Medulla oblongata (tissue), 1 donor: Measurements from ENCODE around the gene ARNT2.
"Not testable (repeated sequence)": the region's sequence is repeated elsewhere in the genome, so short reads cannot be mapped to it uniquely, and the experiment has no call there.

Source experiments
- DNase-seq: peaks from one replicate; pipeline ENCODE4 v3.0.0-alpha.2; 2015; ENCODE audit errors: extremely low spot score

Gene ARNT2

DNA sequence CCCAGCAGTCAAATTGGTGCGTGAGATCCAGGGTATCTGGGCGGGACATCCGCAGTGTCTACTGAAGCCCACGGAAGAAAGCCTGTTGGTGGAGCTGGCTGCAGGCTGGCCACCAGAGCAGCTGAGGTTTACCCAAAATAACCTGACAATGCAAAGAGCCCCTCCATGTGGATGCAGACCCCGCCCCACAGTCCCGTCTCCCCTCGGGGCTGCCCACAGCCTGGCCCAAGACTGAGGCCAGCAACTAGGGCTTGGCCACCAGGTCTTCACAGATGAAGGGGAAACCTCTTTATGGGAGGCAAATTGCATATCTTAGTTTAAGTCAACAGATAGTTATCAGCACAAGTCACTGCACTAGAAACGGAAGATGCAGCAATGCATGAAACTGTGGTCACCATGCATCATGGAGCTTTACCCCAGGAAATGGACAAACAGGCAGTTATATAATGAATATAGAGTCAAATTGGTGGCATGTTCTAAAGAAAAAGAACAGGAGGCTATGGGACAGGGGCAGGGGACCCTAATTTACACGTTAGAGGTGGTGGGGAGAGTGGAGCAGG lies 86.3 kb downstream of the ARNT2 start:
- DNase-seq = no peak

DNA sequence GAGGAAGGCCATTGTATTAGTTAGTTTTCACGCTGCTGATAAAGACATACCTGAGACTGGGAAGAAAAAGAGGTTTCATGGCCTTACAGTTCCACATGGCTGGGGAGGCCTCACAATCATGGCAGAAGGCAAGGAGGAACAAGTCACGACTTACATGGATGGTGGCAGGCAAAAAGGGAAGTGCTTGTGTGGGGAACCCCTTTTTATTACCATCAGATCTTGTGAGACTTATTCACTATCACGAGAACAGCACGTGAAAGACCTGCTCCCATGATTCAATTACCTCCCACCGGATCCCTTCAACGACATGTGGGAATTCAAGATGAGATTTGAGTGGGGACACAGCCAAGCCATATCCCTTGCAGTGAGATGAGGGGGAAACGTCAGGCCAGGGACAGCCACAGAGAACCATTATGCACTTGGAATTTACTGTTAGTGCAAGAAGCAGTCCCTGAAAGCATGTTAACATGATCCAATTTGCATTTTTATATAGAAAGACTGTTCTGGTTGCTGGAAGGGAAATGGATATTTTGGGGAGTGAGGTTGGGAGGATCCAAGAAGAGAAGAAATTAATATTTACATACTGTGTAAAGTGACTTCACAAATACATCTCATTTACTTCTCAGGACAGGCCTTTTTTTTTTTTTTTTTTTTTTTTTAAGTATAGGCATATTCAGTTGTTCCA lies 87.1 kb downstream of the ARNT2 start:
- no peak for DNase-seq

- DNase-seq = no peak
These were observed 88.2 kb downstream of the ARNT2 start for GRCh38 chr15:80492409-80492808.

GRCh38 chr15:80492874-80493273 lies 88.7 kb downstream of the ARNT2 start:
- no peak for DNase-seq

DNA sequence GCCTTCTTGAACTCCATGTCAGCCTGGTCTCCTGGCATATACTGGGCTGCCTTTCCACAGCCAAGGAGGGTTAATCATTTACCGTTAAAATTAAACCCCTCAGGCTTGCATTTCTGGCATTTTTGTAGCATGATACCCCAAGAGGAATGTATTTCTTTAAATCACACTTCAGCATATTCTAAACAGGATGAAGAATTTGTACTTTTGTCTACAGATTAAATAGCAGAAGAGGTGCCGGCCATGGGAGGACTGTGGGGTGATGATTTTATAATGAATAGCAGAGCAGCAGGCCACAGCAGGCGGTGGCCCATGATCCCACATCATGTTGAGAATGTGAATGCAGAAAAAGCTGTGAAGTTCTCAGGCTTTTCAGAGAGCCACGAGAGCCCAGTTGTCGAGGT lies 90.2 kb downstream of the ARNT2 start:
- no peak for DNase-seq

- no peak for DNase-seq
These were observed 90.6 kb downstream of the ARNT2 start for GRCh38 chr15:80494756-80495155.

DNA sequence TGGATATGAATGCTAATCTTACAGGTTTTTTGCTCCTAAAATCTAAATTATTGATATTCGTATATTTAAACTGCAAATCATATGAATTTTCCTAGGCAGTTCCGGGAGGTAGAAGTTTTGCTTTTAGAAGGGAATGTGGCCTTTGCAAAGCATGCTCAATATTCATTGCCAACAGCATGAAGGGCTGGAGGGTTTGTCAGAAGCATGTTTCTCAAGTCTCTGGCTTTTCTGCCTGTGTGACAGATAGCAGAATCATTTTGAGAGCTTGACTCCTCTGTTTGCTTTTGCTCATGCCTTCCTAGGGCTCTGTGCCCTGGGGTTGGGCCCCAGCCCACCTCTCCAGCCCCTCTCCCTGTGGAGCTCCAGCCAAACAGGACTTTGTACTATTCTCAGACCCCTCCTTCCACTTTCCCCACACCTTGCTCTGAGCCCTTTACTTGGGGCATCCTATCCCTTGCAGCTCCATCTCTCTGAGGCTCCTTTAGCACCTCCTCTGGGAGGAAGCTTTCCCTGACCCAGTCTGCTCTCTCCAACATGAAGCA lies 91.3 kb downstream of the ARNT2 start:
- DNase-seq = no peak

DNA sequence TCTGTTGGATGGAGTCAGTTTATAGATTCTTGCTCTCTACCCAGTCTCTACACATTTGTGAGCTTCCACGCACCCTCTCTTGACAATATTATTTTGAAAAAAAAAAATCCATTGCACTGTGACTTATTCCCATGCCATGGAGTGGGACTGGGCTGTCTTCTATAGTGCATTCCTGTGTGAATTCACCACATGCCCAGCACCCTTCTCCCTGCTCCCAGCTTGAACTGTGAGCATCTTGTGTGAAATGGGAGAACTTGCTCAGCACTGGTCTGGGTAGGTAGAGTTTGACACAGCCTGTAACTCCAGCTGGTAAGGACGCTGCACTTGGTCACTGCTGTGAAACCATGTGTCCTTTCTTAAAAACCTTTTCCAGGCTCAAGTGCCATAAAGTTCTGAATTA lies 91.9 kb downstream of the ARNT2 start:
- DNase-seq = no peak

DNA sequence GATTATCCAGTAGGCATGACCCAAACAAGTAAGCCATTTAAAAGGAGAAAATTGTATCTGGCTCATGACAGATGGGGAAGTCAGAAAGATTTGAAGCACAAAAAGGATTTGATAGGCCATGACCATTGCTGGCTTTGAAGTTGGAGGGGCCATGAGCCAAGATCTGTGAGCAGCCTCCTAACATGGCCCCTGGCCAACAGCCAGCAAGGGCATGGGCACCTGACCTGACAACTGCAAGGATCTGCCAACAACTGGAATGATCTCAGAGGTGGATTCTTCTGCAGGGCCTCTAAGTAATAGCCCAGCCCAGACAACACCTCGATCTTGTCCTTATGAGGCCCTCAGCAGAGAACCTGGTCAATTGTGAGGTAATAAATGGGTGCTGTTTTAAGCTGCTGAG lies 93.0 kb downstream of the ARNT2 start:
- DNase-seq = no peak

DNA sequence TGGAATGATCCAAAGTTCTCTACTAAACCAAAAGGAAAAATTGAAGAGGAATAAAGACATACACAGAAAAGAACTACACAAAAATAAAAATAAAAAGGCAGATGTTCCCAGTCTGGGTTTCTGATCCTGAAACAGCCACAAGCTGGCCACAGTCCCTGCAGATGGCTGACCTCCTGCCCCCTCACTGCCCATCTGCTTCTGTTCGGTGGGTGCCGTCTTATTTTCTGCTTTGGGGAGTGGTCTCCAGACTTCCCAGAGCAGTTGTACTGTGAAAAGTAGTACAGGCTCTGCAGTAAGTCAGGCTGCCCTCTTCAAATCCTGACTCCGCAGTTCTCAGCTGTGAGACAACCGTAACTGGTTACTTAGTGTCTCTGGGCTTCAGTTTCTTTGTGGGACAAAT lies 94.5 kb downstream of the ARNT2 start:
- no peak for DNase-seq

DNA sequence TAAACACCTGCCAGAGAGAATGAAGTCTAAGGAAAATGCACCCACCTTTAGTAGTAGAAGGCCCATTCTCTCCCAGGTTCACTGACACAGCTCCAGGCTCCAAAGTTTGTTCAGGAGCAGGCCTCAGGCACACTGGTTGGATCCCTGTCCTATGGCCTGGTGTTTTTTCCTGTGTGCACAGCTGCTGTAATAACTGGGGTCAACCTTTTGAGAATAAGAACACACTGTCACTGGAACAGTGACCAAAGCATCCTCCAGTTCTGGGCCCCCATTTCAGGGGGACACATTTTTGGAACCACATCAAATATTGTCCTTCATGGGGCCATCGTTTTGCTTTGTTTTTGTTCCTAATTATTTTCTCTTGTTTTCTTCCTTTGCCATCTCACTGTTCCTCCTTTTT lies 95.8 kb downstream of the ARNT2 start:
- DNase-seq = no peak

DNA sequence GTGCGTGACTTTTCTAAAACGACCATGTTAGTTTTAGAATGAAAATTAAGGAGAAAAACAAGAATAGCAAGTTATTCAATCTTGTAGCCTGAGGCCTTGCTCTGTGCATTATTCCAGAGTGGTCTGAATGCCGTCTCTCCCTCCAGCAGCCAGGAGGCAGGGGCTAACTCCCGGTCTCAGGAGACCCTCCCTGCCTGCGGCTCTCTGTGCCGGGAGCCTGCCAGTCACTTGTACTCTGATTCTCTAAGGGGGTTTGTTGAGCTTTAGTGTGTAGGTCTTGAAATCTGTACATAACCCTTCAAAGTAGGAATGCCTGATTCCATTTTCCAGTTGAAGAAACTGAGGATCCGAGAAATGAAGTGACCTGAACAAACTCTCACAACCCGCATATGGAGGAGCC lies 97.3 kb downstream of the ARNT2 start:
- DNase-seq = no peak

GRCh38 chr15:80502782-80503181 lies 98.6 kb downstream of the ARNT2 start:
- DNase-seq = no peak

- DNase-seq = no peak
These were observed 99.3 kb downstream of the ARNT2 start for GRCh38 chr15:80503319-80503952.

GRCh38 chr15:80504931-80505330 lies 100.7 kb downstream of the ARNT2 start:
- DNase-seq = no peak

GRCh38 chr15:80506286-80506893 lies 102.2 kb downstream of the ARNT2 start:
- DNase-seq = no peak

- DNase-seq = no peak
These were observed 102.9 kb downstream of the ARNT2 start for GRCh38 chr15:80507131-80507530.

GRCh38 chr15:80507638-80508316 lies 103.6 kb downstream of the ARNT2 start:
- DNase-seq = no peak

GRCh38 chr15:80508783-80509182 lies 104.6 kb downstream of the ARNT2 start:
- no peak for DNase-seq

DNA sequence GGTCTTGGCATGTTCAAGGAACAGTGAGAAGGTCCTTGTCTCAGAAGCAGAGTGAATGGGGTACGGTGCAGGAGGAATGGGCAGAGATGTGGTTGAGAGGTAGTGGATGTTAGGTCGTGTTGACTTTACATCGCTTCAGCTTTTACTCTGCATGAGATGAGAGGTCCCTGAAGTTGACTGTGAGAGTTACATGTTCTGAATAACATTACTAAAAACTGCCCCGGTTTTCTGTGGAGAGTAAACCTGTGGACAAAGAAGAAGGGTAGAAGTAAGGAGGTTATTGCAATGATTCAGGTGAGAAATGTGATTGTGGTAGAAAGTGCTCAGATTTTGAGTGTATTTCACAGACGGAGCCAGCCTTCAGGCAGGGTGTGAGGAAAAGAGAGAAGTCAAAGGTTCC lies 105.6 kb downstream of the ARNT2 start:
- no peak for DNase-seq

GRCh38 chr15:80510985-80511384 lies 106.8 kb downstream of the ARNT2 start:
- not testable (repeated sequence) for DNase-seq
